Superior temporal gyrus (tissue), 1 donor: ENCODE measurements around the gene EEF1A1.
"Not testable (repeated sequence)": the region's sequence is repeated elsewhere in the genome, so short reads cannot be mapped to it uniquely, and the experiment has no call there.

Experiments
- DNase-seq: peaks from one replicate; pipeline ENCODE4 v3.0.0-alpha.2; 2016; ENCODE audit errors: extremely low spot score

The EEF1A1 gene

GRCh38 chr6:73537677-73538076, 16.8 kb upstream of the EEF1A1 start:
- DNase-seq, result no peak

- peak; percentile 47 for DNase-seq
Measured at GRCh38 chr6:73534628-73535027, 13.8 kb upstream of the EEF1A1 start.

DNA sequence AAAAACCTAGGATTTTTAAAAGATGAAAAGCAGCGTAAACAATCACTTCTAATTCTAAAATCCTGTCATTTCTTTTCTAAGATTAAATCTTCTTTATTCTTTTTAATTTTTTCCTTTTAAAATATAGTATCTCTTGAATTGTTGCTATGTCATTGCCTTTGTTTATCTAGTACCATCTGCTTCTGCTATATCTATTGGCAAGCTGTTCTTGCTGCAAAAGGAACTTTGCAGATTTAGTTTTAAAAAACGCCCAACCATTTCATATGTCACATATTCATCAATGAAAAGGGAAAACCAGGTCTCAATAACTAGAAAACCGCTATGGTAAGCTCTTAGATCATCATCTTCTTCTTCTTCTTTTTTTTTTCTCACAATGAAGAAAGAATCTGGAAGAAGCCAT, 11.5 kb upstream of the EEF1A1 start:
- no peak for DNase-seq

GRCh38 chr6:73528897-73529296, 8.1 kb upstream of the EEF1A1 start:
- DNase-seq, result no peak

GRCh38 chr6:73525546-73526330, 4.9 kb upstream of the EEF1A1 start:
- DNase-seq, result no peak

DNA sequence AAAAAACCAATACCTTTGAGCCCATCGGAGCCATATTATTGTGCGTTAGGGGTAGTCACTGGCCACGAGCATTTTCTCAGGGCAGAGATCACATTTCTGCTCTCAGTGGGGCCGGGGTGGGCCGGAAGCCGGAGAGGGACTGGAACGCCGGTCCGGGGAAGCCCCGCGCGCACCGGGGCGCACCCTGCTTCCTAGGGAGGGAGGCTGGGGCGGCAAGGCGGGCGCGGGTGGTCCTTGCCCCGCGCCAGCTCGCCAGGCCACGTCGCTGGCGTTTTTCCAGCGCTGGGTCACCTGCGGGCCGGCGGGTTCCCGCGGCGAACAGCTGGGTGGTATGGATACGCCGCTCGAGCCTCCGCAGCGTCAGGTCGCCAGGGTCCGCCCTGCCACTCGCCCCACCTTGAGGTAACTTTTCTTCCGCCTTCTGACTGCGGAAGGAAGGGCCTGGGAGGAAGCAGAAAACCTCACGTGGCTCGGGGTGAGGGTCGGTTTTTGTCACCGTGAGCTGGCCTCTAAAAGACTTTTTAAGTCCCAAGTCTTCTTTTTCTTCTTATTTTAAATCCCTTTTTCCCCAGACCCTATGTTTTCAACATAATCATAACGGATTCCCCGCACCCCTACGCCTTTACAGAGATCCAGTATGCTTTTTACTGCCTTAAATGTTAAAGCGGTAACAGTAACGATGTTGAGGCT, 2.7 kb upstream of the EEF1A1 start:
- DNase-seq, result no peak

- DNase-seq, result peak; percentile 90
Measured at GRCh38 chr6:73521351-73521985, 636 bp upstream of the EEF1A1 start.

DNA sequence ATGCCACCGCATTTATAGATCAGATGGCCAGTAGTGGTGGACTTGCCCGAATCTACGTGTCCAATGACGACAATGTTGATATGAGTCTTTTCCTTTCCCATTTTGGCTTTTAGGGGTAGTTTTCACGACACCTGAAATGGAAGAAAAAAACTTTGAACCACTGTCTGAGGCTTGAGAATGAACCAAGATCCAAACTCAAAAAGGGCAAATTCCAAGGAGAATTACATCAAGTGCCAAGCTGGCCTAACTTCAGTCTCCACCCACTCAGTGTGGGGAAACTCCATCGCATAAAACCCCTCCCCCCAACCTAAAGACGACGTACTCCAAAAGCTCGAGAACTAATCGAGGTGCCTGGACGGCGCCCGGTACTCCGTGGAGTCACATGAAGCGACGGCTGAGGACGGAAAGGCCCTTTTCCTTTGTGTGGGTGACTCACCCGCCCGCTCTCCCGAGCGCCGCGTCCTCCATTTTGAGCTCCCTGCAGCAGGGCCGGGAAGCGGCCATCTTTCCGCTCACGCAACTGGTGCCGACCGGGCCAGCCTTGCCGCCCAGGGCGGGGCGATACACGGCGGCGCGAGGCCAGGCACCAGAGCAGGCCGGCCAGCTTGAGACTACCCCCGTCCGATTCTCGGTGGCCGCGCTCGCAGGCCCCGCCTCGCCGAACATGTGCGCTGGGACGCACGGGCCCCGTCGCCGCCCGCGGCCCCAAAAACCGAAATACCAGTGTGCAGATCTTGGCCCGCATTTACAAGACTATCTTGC, 725 bp downstream of the EEF1A1 start:
- peak; percentile 60 for DNase-seq

- DNase-seq, result not testable (repeated sequence)
Measured at GRCh38 chr6:73518982-73519881, 1.6 kb downstream of the EEF1A1 start.

DNA sequence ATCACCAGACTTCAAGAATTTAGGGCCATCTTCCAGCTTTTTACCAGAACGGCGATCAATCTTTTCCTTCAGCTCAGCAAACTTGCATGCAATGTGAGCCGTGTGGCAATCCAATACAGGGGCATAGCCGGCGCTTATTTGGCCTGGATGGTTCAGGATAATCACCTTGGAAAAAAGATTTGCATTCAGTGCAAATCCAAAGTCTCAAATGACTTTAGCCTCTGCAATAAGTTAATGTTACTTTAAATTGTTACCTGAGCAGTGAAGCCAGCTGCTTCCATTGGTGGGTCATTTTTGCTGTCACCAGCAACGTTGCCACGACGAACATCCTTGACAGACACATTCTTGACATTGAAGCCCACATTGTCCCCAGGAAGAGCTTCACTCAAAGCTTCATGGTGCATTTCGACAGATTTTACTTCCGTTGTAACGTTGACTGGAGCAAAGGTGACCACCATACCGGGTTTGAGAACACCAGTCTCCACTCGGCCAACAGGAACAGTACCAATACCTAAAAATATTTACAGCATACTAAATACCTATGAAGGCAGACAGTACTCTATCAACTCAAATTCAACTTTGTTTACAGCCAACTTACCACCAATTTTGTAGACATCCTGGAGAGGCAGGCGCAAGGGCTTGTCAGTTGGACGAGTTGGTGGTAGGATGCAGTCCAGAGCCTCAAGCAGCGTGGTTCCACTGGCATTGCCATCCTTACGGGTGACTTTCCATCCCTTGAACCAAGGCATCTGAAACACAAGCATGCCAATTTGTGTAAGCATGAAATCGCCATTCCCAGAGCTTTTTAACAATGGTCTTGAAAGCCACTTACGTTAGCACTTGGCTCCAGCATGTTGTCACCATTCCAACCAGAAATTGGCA, 2.5 kb downstream of the EEF1A1 start:
- DNase-seq, result not testable (repeated sequence)

DNA sequence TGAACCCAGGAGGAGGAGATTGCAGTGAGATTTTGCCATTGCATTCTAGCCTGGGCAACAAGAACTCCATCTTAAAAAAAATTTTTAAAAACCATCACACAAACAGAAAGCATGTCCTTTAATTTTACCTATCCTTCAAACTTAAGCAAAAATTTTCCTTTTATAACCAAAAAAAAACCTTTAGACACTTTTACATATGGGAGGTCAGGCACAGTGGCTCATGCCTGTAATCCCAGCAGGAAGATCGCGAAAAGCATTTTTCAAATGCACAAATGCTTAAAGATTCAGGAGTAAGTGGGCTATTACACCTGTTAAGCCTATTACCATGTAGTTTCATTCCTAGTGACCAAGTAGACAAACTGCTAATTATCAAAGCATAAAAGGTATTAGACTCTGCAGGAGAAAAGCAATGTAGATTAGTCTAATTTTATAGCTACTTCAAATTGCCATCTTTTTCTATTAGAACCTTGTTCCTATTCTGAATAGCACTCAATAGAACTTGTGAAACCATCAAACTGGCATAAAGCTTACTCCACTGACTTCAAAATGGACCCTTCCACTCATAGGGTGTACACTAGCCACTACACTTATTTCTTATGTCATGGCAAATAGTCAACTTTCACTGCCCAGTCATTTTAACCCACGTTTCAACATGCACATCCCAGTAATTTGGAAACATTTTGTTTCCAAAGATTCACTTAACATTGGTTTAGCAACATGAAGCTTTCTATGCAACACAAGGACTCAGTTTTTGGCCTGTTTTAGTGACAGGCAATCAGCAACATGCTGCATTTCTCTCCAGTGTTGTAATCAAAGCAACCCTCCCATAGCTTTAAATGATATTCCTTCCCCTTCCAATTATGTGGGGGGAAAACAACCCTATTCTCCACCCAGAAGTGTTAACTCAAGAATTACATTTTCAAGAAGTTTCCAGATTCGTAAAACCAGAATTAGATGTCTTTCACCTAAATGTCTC, 4.0 kb downstream of the EEF1A1 start:
- no peak for DNase-seq

- no peak for DNase-seq
Measured at GRCh38 chr6:73515204-73515655, 5.6 kb downstream of the EEF1A1 start.

DNA sequence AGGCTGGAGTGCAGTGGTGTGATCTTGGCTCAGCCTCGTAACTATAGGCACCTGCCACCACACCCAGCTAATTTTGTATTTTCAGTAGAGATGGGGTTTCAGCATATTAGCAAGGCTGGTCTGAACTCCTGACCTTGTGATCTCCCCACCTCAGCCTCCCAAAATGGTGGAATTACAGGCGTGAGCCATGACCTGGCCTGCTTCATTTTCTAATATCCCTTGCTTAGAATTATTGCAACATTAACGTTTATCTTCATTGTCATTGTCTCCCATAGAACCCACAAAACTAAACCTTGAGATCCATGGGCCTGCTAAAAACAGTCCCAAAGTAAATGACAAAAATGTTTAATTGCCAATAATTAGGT, 6.1 kb downstream of the EEF1A1 start:
- no peak for DNase-seq

- DNase-seq, result no peak
Measured at GRCh38 chr6:73513496-73513854, 7.4 kb downstream of the EEF1A1 start.

GRCh38 chr6:73511796-73512195, 9.0 kb downstream of the EEF1A1 start:
- no peak for DNase-seq

DNA sequence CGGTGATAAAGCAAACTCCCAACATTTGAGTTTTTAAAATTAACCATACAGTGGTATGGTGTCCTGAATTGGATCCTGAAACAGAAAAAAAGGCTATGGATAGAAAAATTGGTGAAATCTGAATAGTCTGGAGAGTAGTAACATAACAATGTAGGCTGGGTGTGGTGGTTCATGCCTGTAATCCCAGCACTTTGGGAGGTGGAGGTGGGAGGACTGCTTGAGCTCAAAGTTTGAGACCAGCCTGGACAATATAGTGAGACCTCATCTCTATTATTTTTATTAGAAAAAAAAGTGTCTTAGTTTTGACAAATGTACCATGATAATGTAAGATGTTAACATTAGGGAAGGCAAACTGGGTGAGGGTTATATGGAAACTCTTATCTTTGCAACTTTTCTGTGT, 11.0 kb downstream of the EEF1A1 start:
- DNase-seq, result no peak

- no peak for DNase-seq
Measured at GRCh38 chr6:73508776-73509175, 12.1 kb downstream of the EEF1A1 start.

DNA sequence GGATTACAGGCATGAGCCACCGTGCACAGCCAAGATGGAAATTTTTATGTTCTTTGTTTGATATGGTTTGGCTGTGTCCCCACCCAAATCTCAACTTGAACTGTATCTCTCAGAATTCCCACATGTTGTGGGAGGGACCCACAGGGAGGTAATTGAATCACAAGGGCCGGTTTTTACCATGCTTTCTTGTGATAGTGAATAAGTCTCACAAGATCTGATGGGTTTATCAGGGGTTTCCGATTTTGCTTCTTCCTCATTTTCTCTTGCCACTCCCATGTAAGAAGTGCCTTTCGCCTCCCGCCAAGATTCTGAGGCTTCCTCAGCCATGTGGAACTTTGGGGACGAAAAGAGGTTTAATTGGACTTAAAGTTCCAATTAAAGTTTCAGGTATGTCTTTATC, 14.6 kb downstream of the EEF1A1 start:
- DNase-seq, result no peak

DNA sequence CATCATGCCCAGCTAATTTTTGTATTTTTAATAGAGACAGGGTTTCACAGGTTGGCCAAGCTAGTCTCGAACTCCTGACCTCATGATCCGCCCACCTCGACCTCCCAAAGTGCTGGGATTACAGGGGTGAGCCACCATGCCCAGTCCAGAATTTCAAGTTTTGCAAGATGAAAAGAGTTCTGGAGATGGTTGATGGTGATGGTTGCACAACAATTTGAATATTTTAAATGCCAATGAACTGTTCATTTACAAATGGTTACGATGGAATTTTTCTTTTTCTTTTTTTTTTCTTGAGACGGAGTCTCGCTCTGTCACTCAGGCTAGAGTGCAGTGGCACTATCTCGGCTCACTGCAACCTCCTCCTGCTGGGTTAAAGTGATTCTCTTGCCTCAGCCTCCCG, 15.1 kb downstream of the EEF1A1 start:
- not testable (repeated sequence) for DNase-seq
